Activated naive CD8-positive, alpha-beta T cell treated with anti-CD3 and anti-CD28 coated beads, Interleukin-2, amount 10 ng/mL, durations not matched to agents 7 days and 5 days (primary cell): ENCODE measurements around the gene YPEL5. TPM values are rescaled to one million over a fixed set of nuclear protein-coding genes. Genes with fewer than 3 reads are reported as not detected.

Experiments used
- ATAC-seq: fragments of 150-1000 bp; cut with Tn5 transposase; one replicate; pipeline ENCODE4 v1.10.0; 2021; ENCODE audit warnings: low read depth, moderate library complexity
- POLR2A ChIA-PET: fragments of 350-600 bp; sonication (Branson Sonifier 250); formaldehyde crosslinking; loops from one replicate; lab custom pipeline; 2021; ENCODE audit warnings: antibody characterized with exemption; lab: Charles Lee
- DNase-seq: peaks from one replicate; pipeline ENCODE4 v3.0.0; 2021
- H3K27ac Mint-ChIP-seq: one replicate; pipeline ENCODE4 v1.8.0; 2022; ENCODE audit warnings: mild to moderate bottlenecking, mixed read lengths
- H3K27me3 Mint-ChIP-seq: one replicate; pipeline ENCODE4 v1.8.0; 2022; ENCODE audit warnings: mild to moderate bottlenecking, moderate library complexity, mixed read lengths
- H3K36me3 Mint-ChIP-seq: one replicate; pipeline ENCODE4 v1.8.0; 2021; ENCODE audit warnings: mild to moderate bottlenecking, mixed read lengths
- H3K4me1 Mint-ChIP-seq: one replicate; pipeline ENCODE4 v1.8.0; 2021; ENCODE audit warnings: mixed read lengths
- H3K4me3 Mint-ChIP-seq: one replicate; pipeline ENCODE4 v1.8.0; 2022; ENCODE audit warnings: mild to moderate bottlenecking, moderate library complexity, mixed read lengths
- H3K9me3 Mint-ChIP-seq: one replicate; pipeline ENCODE4 v1.8.0; 2021; ENCODE audit warnings: mixed read lengths
- total RNA-seq, 2 experiments: library from RNA; stranded (reverse); gene quantifications; one replicate each; pipeline ENCODE4 v1.2.3, GENCODE V29; 2021

The YPEL5 gene
- total RNA-seq, 2 experiments from 2014 or later: 50.0 to 55.1 TPM

DNA sequence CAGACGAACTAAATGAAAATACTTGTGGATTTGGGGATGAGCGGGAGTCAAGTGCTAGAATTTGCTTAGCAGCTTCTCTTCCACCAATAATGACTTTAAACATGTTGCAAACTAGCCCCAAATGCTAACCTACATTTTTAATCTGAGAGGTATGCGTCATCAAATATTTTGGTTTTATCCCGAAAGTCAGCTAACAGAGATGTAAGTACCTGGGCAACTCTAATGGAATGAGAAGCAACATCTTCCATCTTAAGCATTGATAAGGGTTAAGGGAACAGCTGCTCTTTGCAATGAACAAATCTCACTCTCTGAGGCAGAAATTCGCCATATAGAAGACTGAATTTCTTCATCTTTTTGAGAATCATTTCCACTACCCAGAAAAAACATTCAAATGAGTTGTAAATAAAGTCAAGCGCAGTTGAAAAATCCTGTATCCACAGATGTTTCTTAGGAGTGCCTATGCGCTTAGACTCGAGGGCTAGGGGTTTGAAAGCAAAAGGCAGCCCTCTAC lies 926 bp upstream of the YPEL5 start:
- H3K9me3 Mint-ChIP-seq: no peaks in the 10 kb centered on the region
- H3K36me3 Mint-ChIP-seq: no peaks in the 10 kb centered on the region
- peak overlapping the region; percentile 89 for H3K4me3 Mint-ChIP-seq
- ATAC-seq: no peak
- DNase-seq: no peak
- H3K27me3 Mint-ChIP-seq: no peaks in the 10 kb centered on the region
- peak overlapping the region; percentile 97 for H3K27ac Mint-ChIP-seq
- POLR2A ChIA-PET: interaction anchor here (0.7 to 2.9 kb wide), 15 partner anchors 10 to 1251 kb away, joined by 3 to 26 read pairs (median 4); partner anchors contain the start of genes LBH, LCLAT1 and WDR43
- peaks cover 26% of the 10 kb centered on the region for H3K4me1 Mint-ChIP-seq

DNA sequence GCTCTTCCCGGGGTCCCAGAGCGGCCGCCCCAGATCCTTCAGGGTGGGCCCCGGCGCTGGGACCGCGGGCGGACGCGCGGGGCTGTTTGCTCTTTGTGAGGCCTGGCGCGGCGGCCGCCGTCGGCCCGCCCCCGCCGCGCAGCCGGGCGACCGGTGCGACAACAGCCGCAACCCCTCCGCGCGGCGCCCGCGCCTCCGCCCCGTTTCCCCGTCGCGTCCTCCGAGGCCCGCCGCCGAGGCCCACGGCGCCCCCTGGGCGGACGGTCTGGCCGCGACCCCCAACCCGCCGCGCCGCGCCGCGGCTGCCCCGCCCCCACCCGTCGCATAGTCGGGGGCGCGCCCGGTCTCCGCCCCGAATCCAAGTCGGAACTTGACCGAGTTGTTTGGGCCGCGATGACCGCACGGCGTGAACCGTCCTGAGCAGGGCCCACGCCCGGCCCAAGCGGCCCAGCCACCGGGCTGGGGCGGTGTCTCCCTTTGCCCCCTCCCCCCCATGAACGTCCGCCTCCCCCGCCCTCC lies 448 bp downstream of the YPEL5 start:
- ATAC-seq (peak; percentile 0), DNase-seq (no peak)
- H3K4me1 Mint-ChIP-seq: peaks cover 26% of the 10 kb centered on the region
- H3K9me3 Mint-ChIP-seq: no peaks in the 10 kb centered on the region
- no peaks in the 10 kb centered on the region for H3K36me3 Mint-ChIP-seq
- H3K27ac Mint-ChIP-seq: peak overlapping the region; percentile 76
- H3K27me3 Mint-ChIP-seq: no peaks in the 10 kb centered on the region
- H3K4me3 Mint-ChIP-seq: peak overlapping the region; percentile 68
- POLR2A ChIA-PET: interaction anchor here (0.6 to 2.9 kb wide), 12 partner anchors 9 to 1087 kb away, joined by 3 to 26 read pairs (median 4); partner anchors contain the start of genes EHD3 and LBH

DNA sequence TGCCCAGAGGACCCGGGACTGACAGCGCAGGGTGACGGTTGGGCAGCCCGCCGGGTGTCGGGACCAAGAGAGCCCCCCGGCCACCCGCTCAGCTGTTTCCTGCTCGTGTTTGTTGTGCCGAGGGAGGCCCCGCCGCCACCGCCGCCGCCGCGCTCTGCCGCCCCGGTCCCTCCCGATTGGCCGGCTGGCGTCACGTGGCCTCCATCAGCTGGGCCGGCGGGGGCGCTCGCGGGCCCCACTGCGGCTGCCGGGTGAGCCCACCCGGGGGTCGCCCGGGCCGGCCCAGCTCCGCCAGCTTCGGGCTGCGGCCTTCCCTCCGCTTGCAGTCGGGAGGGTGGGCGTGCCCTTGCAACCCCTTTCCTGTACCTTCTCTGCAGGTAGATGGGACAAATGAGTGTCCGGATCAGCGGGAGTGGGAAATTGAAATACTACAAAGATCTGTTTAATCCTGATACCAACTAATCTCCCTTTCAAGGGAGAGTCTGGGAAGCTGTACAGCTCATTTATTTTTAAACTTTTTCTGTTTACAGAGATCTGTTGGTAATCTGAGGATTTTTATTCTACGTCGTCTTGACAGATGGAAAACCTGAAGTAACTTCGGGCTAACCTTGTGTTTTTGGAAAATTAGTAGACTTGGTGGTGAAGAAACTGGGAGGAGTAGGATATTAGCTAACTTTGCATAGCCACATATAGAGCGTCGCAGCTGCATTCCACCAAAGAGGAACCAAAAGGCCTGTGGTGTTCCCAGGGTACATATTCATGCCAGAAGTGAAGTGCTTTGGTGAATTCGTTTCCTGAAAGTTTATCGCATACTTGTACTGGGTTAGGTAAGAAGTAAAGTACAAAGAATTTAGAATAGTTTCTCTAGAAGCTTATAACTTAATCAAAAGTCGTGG lies 1.2 kb downstream of the YPEL5 start:
- Mint-ChIP-seq H3K4me3 (peak overlapping the region; percentile 68), H3K36me3 (no peaks in the 10 kb centered on the region), H3K4me1 (peaks cover 26% of the 10 kb centered on the region), H3K9me3 (no peaks in the 10 kb centered on the region), H3K27me3 (no peaks in the 10 kb centered on the region), H3K27ac (peak overlapping the region; percentile 76)
- ATAC-seq: peak; percentile 3
- POLR2A ChIA-PET: interaction anchor here (0.6 to 2.9 kb wide), 8 partner anchors 9 to 421 kb away, joined by 3 to 26 read pairs (median 4); partner anchors contain the start of gene LBH
- DNase-seq: peak; percentile 91

DNA sequence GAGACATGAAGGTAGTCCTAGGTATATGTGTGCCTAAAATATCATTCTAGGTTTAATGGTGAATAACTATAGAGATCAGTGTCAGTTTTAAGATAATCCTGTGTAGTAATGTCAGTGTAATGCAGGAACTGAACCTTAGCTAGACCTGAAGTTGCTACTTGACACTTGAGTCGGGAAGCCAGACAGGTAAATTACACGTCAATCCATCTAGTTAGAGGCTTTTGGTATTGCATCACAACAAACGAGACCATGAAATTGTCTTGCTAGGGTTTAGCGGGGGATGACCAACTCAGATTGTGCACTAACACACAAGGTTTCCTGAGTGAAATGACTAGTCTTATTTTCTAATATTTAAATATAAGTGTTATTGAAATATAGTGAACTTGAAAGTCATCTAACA lies 2.0 kb downstream of the YPEL5 start:
- H3K4me1 Mint-ChIP-seq: peaks cover 26% of the 10 kb centered on the region
- DNase-seq (no peak), ATAC-seq (no peak)
- H3K27ac Mint-ChIP-seq: no peak overlapping the region
- POLR2A ChIA-PET: interaction anchor here (1.0 to 1.7 kb wide), 2 partner anchors 10 to 16 kb away, joined by 3 to 6 read pairs; no protein-coding TSS in a partner anchor
- H3K36me3 Mint-ChIP-seq: no peaks in the 10 kb centered on the region
- no peak overlapping the region for H3K4me3 Mint-ChIP-seq
- no peaks in the 10 kb centered on the region for H3K9me3 Mint-ChIP-seq
- no peaks in the 10 kb centered on the region for H3K27me3 Mint-ChIP-seq

DNA sequence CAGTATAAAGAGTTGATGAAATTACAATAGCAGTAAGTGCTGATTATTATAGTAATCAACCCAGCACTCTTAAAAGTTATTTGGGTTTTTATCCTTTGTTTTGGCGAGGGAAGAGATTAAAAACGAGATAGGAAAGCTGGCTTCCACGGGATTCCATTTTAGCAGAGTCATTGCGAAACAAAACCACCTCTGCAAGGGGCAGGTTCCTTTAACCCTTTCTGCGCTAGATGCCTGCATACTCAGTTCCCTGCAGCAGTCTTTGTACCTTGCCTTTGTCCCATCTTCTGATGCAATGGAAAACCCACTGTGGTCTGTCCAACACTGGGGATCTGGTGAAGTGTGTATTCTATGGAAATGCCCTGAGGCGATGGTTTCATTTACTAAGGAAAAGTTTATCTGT lies 2.7 kb downstream of the YPEL5 start:
- Mint-ChIP-seq H3K4me3 (no peak overlapping the region), H3K9me3 (no peaks in the 10 kb centered on the region), H3K36me3 (peaks cover 2% of the 10 kb centered on the region), H3K27ac (no peak overlapping the region), H3K27me3 (no peaks in the 10 kb centered on the region), H3K4me1 (peaks cover 26% of the 10 kb centered on the region)
- POLR2A ChIA-PET: interaction anchor here (1.0 to 1.2 kb wide), 2 partner anchors 15 to 83 kb away, joined by 3 read pairs; no protein-coding TSS in a partner anchor
- no peak for ATAC-seq
- no peak for DNase-seq

DNA sequence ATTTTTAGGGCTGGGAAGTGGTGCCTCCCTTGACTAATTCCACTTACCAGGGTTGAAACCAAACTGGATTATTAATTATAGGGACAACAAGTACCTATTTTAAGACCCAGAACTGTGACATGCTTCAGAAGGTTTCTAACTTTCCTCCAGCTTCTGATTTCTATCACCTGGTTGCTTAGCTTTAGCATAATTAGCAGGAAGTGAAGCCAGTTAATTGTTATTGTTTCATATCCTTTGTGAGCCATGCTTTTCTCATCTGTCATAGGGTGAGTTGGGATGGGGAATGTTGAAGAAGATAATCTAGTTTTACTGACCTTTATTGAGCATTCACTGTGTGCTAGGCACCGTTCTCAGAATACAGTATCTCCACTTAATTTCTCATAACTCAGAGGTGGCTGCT lies 3.2 kb downstream of the YPEL5 start:
- H3K27ac Mint-ChIP-seq: no peak overlapping the region
- H3K4me1 Mint-ChIP-seq: peaks cover 23% of the 10 kb centered on the region
- DNase-seq (no peak), ATAC-seq (no peak)
- no peaks in the 10 kb centered on the region for H3K27me3 Mint-ChIP-seq
- POLR2A ChIA-PET: interaction anchor here (1.2 kb wide), 1 partner anchor 83 kb away, joined by 3 read pairs; no protein-coding TSS in a partner anchor
- no peak overlapping the region for H3K4me3 Mint-ChIP-seq
- no peaks in the 10 kb centered on the region for H3K9me3 Mint-ChIP-seq
- peaks cover 2% of the 10 kb centered on the region for H3K36me3 Mint-ChIP-seq

DNA sequence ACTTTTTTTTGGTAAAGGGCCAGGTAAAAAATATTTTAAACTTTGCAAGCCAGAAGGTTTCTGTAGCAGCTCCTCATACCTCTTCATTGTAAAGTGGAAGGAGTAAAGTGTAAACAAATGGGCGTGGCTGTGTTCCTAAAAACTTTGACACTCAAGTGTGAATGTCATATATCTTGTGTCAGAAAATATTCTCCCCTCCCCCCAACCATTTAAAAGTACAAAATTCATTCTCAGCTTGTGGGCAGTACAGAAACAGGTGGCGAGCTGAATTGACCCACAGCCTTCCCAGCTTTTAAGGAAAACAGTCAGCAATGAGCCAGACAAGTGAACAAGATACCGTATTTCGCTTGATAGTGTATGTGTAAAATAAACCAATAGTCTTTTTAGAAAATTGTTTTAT lies 4.0 kb downstream of the YPEL5 start:
- H3K36me3 Mint-ChIP-seq: peaks cover 2% of the 10 kb centered on the region
- H3K4me3 Mint-ChIP-seq: no peak overlapping the region
- POLR2A ChIA-PET: interaction anchor here (1.2 kb wide), 1 partner anchor 82 kb away, joined by 3 read pairs; no protein-coding TSS in a partner anchor
- ATAC-seq (no peak), DNase-seq (no peak)
- H3K9me3 Mint-ChIP-seq: no peaks in the 10 kb centered on the region
- H3K27me3 Mint-ChIP-seq: no peaks in the 10 kb centered on the region
- peaks cover 20% of the 10 kb centered on the region for H3K4me1 Mint-ChIP-seq
- no peak overlapping the region for H3K27ac Mint-ChIP-seq

DNA sequence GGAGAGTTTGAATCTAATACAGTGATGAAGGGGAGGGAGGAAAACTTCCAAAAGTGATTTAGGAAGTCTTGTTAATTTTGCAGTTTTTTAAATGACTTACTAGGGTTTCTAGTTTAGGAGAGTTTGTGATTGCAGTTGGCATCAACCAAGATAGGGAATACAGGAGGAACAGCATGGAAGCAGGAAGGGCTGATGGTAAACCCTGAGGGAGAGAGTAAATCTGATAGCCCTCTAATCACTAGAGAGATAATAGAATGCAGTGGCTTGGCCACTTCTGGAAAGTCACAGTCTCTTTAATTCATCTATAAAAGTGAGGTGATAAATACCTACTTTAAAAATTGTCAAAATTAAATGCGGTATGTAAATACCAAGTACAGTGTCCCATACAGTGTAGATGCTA lies 5.6 kb downstream of the YPEL5 start:
- Mint-ChIP-seq H3K36me3 (peaks cover 9% of the 10 kb centered on the region), H3K4me1 (peaks cover 20% of the 10 kb centered on the region), H3K27me3 (no peaks in the 10 kb centered on the region), H3K27ac (no peak overlapping the region), H3K4me3 (no peak overlapping the region), H3K9me3 (no peaks in the 10 kb centered on the region)
- ATAC-seq (no peak), DNase-seq (no peak)
- POLR2A ChIA-PET: no interaction called here

DNA sequence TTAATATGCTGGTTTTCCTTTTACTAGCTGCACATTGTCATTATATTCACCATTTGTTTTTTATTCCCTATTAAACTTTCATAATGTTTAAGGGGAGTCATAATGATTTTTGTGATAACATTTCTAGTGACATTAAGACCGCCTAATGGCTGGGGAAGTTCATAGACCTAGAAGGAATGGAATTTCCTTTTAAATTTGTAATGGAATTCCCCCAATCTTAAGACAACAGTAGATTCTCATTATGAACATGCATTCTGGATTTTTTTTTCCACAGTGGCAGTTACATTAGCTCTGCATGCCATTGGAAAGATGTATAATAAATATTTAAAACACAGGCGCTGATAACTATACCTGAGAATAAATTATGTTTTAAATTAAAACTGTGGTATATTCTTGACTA lies 8.4 kb downstream of the YPEL5 start:
- Mint-ChIP-seq H3K27ac (no peak overlapping the region), H3K36me3 (peaks cover 20% of the 10 kb centered on the region), H3K9me3 (no peaks in the 10 kb centered on the region), H3K4me1 (peaks cover 9% of the 10 kb centered on the region), H3K4me3 (no peak overlapping the region), H3K27me3 (no peaks in the 10 kb centered on the region)
- ATAC-seq: no peak
- POLR2A ChIA-PET: interaction anchor here (2.0 kb wide), 1 partner anchor 9 kb away, joined by 12 read pairs; the partner anchor contains the start of gene YPEL5
- DNase-seq: no peak

DNA sequence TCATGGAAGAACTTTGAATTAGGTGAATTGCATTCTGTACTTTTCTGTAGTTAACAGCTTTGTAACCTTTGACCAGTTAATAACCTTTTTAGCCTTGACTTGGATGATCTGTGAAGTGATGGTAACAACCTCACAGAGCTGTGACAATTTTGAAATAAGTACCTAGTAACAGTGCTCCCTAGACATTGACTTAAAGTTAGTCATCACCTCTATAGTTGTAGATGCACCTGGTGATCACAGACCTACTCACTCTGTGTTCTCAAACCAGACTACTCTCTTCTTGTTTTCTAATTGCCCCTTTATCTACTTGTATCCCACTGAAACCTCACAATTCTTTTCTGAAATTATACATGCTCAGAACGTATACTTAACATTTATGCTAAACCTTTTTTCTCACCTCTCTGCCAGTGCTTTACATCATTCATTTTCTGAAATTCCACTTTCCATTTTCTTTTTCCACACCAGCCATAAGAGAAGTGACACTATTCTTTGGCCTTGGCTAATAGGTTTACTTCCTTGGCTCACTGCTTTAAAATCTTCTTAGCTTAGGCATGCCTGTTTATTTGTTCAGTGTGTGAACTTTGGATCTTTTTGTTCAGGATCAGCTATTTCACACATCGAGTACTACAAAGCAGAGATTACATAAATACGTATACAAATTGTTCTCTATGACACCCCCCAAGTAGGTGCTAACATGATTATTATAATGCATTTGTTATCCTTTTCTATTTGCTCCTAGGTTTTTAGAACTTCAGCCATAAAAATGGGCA lies 9.3 kb downstream of the YPEL5 start:
- Mint-ChIP-seq H3K4me1 (peaks cover 6% of the 10 kb centered on the region), H3K4me3 (no peak overlapping the region), H3K9me3 (no peaks in the 10 kb centered on the region), H3K27me3 (no peaks in the 10 kb centered on the region), H3K36me3 (peaks cover 20% of the 10 kb centered on the region), H3K27ac (no peak overlapping the region)
- peak; percentile 21 for ATAC-seq
- no peak for DNase-seq
- POLR2A ChIA-PET: interaction anchor here (2.0 kb wide), 1 partner anchor 10 kb away, joined by 12 read pairs; the partner anchor contains the start of gene YPEL5

DNA sequence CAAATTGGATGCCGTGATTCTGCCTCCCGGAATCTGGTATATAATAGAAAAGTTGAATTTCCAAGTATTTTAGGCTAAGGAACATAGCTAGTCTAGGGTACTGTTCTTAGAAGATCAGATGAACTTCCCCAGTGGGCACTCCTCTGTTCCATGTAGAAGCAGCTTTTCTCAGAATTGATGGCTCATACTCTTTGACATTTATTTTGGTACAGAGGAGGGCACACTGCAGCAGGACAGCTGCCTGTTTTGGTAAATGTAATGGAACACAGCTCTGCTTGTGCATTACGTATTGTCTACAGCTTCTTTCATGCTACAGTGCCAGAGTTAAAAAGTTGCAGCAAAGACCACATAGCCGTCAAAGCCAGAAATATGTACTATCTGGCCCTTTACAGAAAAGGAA lies 10.8 kb downstream of the YPEL5 start:
- H3K9me3 Mint-ChIP-seq: no peaks in the 10 kb centered on the region
- H3K27ac Mint-ChIP-seq: no peak overlapping the region
- H3K36me3 Mint-ChIP-seq: peaks cover 20% of the 10 kb centered on the region
- H3K27me3 Mint-ChIP-seq: no peaks in the 10 kb centered on the region
- POLR2A ChIA-PET: no interaction called here
- ATAC-seq (no peak), DNase-seq (no peak)
- no peak overlapping the region for H3K4me3 Mint-ChIP-seq
- peaks cover 14% of the 10 kb centered on the region for H3K4me1 Mint-ChIP-seq

DNA sequence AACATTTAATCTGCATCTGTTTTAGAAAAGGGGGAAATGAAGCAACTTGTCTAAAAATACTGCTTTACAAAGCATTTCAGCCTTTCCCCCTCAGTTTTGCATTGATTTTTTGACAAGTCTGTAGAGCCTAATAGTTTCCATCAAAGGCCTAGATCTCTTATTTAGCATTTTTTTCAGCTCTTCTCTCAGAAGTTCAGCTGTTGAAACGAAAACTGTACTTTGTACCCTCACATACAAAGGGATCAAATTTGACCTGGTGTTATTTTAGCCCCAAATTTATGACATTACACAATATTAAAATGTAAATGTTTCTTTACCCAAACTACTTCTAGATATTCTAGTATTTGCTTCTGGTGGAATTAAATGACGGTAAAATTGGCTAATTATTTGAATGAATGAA lies 13.0 kb downstream of the YPEL5 start:
- ATAC-seq: no peak
- POLR2A ChIA-PET: interaction anchor here (1.2 kb wide), 1 partner anchor 13 kb away, joined by 4 read pairs; the partner anchor contains the start of gene YPEL5
- Mint-ChIP-seq H3K36me3 (peaks cover 18% of the 10 kb centered on the region), H3K4me3 (no peak overlapping the region), H3K27ac (no peak overlapping the region), H3K4me1 (peaks cover 16% of the 10 kb centered on the region), H3K9me3 (no peaks in the 10 kb centered on the region), H3K27me3 (no peaks in the 10 kb centered on the region)
- DNase-seq: no peak
